Measurements from ENCODE around the gene CTF1.

DNA sequence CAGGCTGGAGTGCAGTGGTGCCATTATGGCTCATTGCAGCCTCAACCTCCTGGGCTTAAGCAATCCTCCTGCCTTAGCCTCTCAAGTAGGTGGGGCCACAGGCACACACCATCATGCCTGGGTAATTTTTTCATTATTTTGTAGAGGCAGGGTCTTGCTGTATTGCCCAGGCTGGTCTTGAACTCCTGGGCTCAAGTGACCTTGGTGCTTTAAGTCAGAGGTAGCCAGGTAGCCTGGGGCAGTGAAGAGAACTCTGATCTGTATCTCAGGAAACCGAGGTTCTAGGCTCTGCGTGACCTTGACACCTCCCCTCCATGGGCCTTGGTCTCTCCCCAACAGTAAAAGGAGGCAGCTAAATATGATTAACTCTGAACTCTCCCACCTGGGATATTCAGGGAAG lies 3.4 kb downstream of the CTF1 start:
- no peak for TF ChIP-seq POLR2AphosphoS5 (IDR thresholded peaks at IDR 0.05; ENCODE audit: insufficient read depth in 1 of 2, low read depth in 1 of 2)
- TF ChIP-seq, protein P1, sequence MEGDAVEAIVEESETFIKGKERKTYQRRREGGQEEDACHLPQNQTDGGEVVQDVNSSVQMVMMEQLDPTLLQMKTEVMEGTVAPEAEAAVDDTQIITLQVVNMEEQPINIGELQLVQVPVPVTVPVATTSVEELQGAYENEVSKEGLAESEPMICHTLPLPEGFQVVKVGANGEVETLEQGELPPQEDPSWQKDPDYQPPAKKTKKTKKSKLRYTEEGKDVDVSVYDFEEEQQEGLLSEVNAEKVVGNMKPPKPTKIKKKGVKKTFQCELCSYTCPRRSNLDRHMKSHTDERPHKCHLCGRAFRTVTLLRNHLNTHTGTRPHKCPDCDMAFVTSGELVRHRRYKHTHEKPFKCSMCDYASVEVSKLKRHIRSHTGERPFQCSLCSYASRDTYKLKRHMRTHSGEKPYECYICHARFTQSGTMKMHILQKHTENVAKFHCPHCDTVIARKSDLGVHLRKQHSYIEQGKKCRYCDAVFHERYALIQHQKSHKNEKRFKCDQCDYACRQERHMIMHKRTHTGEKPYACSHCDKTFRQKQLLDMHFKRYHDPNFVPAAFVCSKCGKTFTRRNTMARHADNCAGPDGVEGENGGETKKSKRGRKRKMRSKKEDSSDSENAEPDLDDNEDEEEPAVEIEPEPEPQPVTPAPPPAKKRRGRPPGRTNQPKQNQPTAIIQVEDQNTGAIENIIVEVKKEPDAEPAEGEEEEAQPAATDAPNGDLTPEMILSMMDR (IDR thresholded peaks at IDR 0.05): no peak
